SK-N-SH treated with all-trans-retinoic acid at 6 μM for 48 hours (cell line): ENCODE data around the gene FNIP1.
A peak's percentile ranks its signal among the peaks of the same experiment; 100 is the strongest.

Source experiments
- ATAC-seq: fragments of 200-7000 bp; cut with Tn5 transposase; 3 replicates; pipeline ENCODE4 v1.9.1; 2020; ENCODE audit warnings: mild to moderate bottlenecking, moderate library complexity
- ARNTL ChIP-seq: fragments of 450-650 bp; formaldehyde crosslinking; IDR thresholded peaks from 2 replicates; pipeline ENCODE4 v1.5.0; 2020; ENCODE audit warnings: low read depth, mild to moderate bottlenecking, moderate library complexity, borderline replicate concordance
- BACH2 ChIP-seq: fragments of 250-450 bp; sonication (Bioruptor Pico); IDR thresholded peaks from 2 replicates; pipeline ENCODE4 v1.9.0; 2021; ENCODE audit warnings: mild to moderate bottlenecking, borderline replicate concordance
- CSDC2 ChIP-seq: fragments of 250-450 bp; sonication (Bioruptor Pico); IDR thresholded peaks from 2 replicates; pipeline ENCODE4 v1.5.0; 2020; ENCODE audit warnings: mild to moderate bottlenecking, moderate library complexity
- ESRRG ChIP-seq: fragments of 250-450 bp; sonication (Bioruptor Pico); IDR thresholded peaks from 2 replicates; pipeline ENCODE4 v1.6.1; 2021; ENCODE audit warnings: mild to moderate bottlenecking
- GLIS3 ChIP-seq: fragments of 250-450 bp; sonication (Bioruptor Pico); IDR thresholded peaks from 2 replicates; pipeline ENCODE4 v1.5.0; 2020; ENCODE audit warnings: mild to moderate bottlenecking, moderate library complexity
- ISL1 ChIP-seq: fragments of 250-450 bp; sonication (Bioruptor Pico); IDR thresholded peaks from 2 replicates; pipeline ENCODE4 v2.1.2; 2022; ENCODE audit warnings: mild to moderate bottlenecking, moderate library complexity
- OSR1 ChIP-seq: fragments of 250-450 bp; sonication (Bioruptor Pico); IDR thresholded peaks from 2 replicates; pipeline ENCODE4 v1.8.0; 2022; ENCODE audit warnings: moderate library complexity, mild to moderate bottlenecking, inconsistent platforms
- PPARA ChIP-seq: fragments of 250-450 bp; sonication (Bioruptor Pico); IDR thresholded peaks from 2 replicates; pipeline ENCODE4 v1.5.0; 2020; ENCODE audit warnings: mild to moderate bottlenecking, borderline replicate concordance
- RARB ChIP-seq: fragments of 250-450 bp; sonication (Bioruptor Pico); IDR thresholded peaks from 2 replicates; pipeline ENCODE4 v1.8.0; 2021; ENCODE audit warnings: mild to moderate bottlenecking, moderate library complexity
- SNAI2 ChIP-seq: fragments of 250-450 bp; sonication (Bioruptor Pico); IDR thresholded peaks from 2 replicates; pipeline ENCODE4 v1.5.0; 2020; ENCODE audit warnings: mild to moderate bottlenecking, moderate library complexity
- TCF4 ChIP-seq: fragments of 250-450 bp; sonication (Bioruptor Pico); IDR thresholded peaks from 2 replicates; pipeline ENCODE4 v1.8.0; 2021; ENCODE audit warnings: mild to moderate bottlenecking, moderate library complexity, borderline replicate concordance
- TOX ChIP-seq: fragments of 250-450 bp; sonication (Bioruptor Pico); IDR thresholded peaks from 2 replicates; pipeline ENCODE4 v1.8.0; 2021; ENCODE audit warnings: mild to moderate bottlenecking, moderate library complexity, borderline replicate concordance
- ZC3H10 ChIP-seq: fragments of 250-450 bp; sonication (Bioruptor Pico); IDR thresholded peaks from 2 replicates; pipeline ENCODE4 v1.5.1; 2021; ENCODE audit warnings: mild to moderate bottlenecking, moderate library complexity
- ZFP3 ChIP-seq: fragments of 250-450 bp; sonication (Bioruptor Pico); IDR thresholded peaks from 2 replicates; pipeline ENCODE4 v1.5.0; 2020; ENCODE audit warnings: mild to moderate bottlenecking, moderate library complexity
- ZNF565 ChIP-seq: fragments of 450-650 bp; formaldehyde crosslinking; conservative IDR thresholded peaks from 2 replicates; pipeline ENCODE4 v1.5.0; 2020; ENCODE audit warnings: low read depth, mild to moderate bottlenecking, moderate library complexity
- ZNF70 ChIP-seq: fragments of 450-650 bp; formaldehyde crosslinking; IDR thresholded peaks from 2 replicates; pipeline ENCODE4 v1.5.0; 2020; ENCODE audit warnings: mild to moderate bottlenecking, moderate library complexity
- ZNF8 ChIP-seq: fragments of 450-650 bp; formaldehyde crosslinking; IDR thresholded peaks from 2 replicates; pipeline ENCODE4 v1.5.0; 2020; ENCODE audit warnings: mild to moderate bottlenecking, moderate library complexity
- TF ChIP-seq, protein P1 (sequence below): fragments of 250-450 bp; sonication (Bioruptor Pico); IDR thresholded peaks from 2 replicates; pipeline ENCODE4 v1.5.1; 2020; ENCODE audit warnings: low read depth, mild to moderate bottlenecking, moderate library complexity
- TF ChIP-seq, protein P2 (sequence below): fragments of 250-450 bp; sonication (Bioruptor Pico); IDR thresholded peaks from 2 replicates; pipeline ENCODE4 v1.8.0; 2020; ENCODE audit warnings: mild to moderate bottlenecking, moderate library complexity, borderline replicate concordance
- TF ChIP-seq, protein P3 (sequence below): fragments of 250-450 bp; sonication (Bioruptor Pico); IDR thresholded peaks from 2 replicates; pipeline ENCODE4 v1.5.1; 2021; ENCODE audit warnings: mild to moderate bottlenecking, moderate library complexity

The FNIP1 gene

DNA sequence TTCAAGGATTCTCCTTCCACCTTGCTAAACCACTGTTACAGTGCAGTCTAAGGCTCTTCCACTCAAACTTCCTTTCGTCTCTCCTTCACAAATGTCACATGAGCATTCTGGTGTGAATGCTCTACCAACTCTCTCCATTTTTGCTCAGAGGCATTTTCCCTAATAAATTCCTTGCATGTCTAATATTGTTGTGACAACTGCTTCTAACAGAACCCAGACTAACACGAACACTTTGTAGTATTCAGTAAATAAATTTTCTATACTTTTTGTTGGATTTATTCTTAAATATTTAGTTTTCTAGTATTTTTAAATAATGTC is 185.8 kb downstream of the FNIP1 start:
- TF ChIP-seq RARB (CRISPR knock-in tag): no peak
- TF ChIP-seq ZFP3: no peak
- TF ChIP-seq, protein P1, sequence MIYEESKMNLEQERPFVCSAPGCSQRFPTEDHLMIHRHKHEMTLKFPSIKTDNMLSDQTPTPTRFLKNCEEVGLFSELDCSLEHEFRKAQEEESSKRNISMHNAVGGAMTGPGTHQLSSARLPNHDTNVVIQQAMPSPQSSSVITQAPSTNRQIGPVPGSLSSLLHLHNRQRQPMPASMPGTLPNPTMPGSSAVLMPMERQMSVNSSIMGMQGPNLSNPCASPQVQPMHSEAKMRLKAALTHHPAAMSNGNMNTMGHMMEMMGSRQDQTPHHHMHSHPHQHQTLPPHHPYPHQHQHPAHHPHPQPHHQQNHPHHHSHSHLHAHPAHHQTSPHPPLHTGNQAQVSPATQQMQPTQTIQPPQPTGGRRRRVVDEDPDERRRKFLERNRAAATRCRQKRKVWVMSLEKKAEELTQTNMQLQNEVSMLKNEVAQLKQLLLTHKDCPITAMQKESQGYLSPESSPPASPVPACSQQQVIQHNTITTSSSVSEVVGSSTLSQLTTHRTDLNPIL (CRISPR knock-in tag): no peak
- TF ChIP-seq ESRRG (CRISPR knock-in tag): no peak
- TF ChIP-seq TCF4 (CRISPR knock-in tag): no peak
- TF ChIP-seq ZNF565 (CRISPR knock-in tag): no peak
- TF ChIP-seq OSR1 (CRISPR knock-in tag): no peak
- no peak for TF ChIP-seq ISL1 (CRISPR knock-in tag)
- TF ChIP-seq SNAI2: no peak
- no peak for ATAC-seq

DNA sequence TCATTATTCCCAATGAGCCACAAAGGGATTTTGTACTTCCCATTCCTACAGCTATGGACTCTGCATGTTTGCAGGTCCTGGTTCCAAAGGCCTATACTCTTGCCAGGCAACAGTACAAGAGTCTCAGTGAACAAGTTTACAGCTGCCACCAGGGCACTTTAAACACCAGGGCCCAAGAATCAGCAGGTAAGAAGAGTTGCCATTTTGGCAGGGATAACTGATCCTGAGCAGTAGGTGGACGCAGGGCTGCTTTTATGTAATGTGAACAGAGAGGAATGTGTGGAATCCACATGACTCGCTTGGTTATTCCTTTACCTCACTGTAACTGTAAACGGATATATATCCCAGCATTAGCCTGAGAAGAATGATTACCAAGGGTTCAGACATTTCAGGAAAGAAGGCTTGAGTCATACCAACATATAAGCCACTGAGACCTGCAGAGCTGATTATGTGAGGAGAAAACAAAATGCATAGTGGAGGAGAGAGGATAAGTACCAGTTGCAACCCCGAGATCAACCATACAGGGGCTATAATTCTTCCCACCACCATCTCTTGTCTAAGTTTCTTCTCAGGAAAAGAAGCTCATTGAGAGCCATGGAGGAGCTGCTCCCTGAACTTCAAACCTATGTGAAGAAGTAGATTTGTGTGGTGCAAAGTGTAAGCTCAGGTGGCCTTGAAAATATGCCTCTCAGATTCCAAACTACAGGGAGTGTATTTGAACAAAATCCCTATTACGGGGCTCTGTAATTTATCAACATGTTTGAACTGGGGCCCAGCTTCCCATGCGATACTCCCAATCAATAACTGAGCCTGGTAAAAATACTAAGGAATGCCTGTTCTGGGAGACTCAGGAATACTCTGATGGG is 186.4 kb downstream of the FNIP1 start:
- peak; percentile 95 for ATAC-seq
- TF ChIP-seq CSDC2 (CRISPR knock-in tag) (peak; percentile 76), ISL1 (CRISPR knock-in tag) (peak; percentile 36; the same call in 1 of the 2 replicates), PPARA (CRISPR knock-in tag) (no peak)

DNA sequence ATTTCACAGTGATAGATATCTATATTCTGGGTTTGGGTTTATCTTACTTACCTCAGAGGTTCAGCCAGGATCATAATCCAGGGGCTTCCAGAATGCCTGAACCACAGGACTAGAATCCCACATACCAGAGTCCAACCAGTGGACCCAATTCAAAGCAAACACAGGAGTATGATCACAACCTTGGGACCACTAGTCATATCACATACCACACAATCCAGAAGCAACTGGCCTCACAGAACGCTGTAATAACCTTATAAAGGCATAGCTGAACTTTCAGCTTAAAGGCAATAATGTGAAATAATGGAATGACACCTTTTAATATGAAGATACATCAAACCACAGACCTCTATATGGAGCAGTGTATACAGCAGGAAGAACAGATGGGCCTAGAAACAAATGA is 187.0 kb downstream of the FNIP1 start:
- ATAC-seq: no peak
- no peak for TF ChIP-seq ZC3H10 (CRISPR knock-in tag)

DNA sequence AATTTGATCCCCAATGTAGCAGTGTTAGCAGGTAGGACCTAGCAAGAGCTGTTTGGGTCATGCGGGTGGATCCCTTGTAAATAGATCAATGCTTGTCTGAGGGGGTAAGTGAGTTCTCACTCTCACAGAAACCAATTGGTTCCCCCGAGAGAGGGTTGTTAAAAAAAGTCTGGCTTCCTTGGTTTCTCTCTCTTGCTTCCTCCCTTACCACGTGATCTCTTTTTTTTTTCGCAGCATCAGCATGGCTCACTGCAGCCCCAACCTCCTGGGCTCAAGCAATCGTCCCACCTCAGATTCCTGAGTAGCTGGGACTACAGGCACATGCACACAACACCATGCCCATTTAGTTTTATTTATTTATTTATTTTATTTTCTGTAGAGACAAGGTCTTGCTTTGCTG is 188.2 kb downstream of the FNIP1 start:
- TF ChIP-seq, protein P1 (CRISPR knock-in tag): no peak
- TF ChIP-seq ZNF70 (CRISPR knock-in tag) (no peak), ESRRG (CRISPR knock-in tag) (no peak), SNAI2 (no peak), ISL1 (CRISPR knock-in tag) (no peak), ZFP3 (no peak), TOX (CRISPR knock-in tag) (no peak), BACH2 (CRISPR knock-in tag) (no peak), PPARA (CRISPR knock-in tag) (no peak), TCF4 (CRISPR knock-in tag) (no peak), ARNTL (CRISPR knock-in tag) (no peak), GLIS3 (CRISPR knock-in tag) (no peak), RARB (CRISPR knock-in tag) (no peak)
- TF ChIP-seq, protein P2, sequence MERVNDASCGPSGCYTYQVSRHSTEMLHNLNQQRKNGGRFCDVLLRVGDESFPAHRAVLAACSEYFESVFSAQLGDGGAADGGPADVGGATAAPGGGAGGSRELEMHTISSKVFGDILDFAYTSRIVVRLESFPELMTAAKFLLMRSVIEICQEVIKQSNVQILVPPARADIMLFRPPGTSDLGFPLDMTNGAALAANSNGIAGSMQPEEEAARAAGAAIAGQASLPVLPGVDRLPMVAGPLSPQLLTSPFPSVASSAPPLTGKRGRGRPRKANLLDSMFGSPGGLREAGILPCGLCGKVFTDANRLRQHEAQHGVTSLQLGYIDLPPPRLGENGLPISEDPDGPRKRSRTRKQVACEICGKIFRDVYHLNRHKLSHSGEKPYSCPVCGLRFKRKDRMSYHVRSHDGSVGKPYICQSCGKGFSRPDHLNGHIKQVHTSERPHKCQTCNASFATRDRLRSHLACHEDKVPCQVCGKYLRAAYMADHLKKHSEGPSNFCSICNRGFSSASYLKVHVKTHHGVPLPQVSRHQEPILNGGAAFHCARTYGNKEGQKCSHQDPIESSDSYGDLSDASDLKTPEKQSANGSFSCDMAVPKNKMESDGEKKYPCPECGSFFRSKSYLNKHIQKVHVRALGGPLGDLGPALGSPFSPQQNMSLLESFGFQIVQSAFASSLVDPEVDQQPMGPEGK (CRISPR knock-in tag): no peak
- TF ChIP-seq, protein P3, sequence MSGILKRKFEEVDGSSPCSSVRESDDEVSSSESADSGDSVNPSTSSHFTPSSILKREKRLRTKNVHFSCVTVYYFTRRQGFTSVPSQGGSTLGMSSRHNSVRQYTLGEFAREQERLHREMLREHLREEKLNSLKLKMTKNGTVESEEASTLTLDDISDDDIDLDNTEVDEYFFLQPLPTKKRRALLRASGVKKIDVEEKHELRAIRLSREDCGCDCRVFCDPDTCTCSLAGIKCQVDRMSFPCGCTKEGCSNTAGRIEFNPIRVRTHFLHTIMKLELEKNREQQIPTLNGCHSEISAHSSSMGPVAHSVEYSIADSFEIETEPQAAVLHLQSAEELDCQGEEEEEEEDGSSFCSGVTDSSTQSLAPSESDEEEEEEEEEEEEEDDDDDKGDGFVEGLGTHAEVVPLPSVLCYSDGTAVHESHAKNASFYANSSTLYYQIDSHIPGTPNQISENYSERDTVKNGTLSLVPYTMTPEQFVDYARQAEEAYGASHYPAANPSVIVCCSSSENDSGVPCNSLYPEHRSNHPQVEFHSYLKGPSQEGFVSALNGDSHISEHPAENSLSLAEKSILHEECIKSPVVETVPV: no peak
- ATAC-seq: no peak

DNA sequence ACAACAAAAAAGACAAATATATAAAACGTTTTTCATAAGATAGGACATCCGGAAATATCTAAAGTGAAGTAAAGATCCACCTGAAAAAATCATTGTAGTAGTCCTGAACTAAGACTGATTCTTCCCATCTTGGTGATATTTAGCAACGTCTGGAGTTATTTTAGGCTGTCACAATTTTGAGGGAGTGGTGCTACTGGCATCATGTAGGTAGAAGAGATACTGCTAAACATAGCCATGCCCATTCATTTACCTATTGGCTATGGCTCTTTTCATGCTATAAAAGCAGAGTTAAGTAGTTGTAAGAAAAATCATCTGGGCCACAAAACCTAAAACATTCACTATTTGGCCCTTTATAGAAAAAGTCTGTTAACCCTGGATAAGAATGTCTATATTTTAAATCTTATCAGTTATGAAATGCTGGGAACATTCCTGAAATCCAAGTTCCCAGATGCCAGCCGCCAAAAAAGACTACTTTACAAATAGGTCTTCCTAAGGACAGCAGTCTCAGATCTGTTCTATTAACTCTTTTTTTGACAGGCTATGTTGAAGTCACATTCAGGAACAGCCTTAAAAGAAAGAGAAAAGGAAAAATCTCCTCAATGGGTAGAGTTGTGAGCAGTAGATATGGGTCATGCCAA is 188.8 kb downstream of the FNIP1 start:
- no peak for ATAC-seq
- TF ChIP-seq ZNF8 (no peak), ISL1 (CRISPR knock-in tag) (peak; percentile 23; the same call in 1 of the 2 replicates)
- TF ChIP-seq, protein P1 (CRISPR knock-in tag): no peak
